Fibroblast of lung (primary cell): ENCODE measurements around the gene AK4.

Experiments
- CTCF ChIP-seq, 2 donors: IDR thresholded peaks in 1 of 2; conservative IDR thresholded peaks in 1 of 2; 1 replicate in 1 of 2; 2 replicates in 1 of 2; pipeline ENCODE4 v1.5.1; 2011 to 2012; ENCODE audit warnings: low read length in 2 of 2, control low read depth in 1 of 2, inconsistent platforms in 1 of 2, low read depth in 1 of 2, mild to moderate bottlenecking in 1 of 2
- EZH2 ChIP-seq: IDR thresholded peaks from 2 replicates; pipeline ENCODE4 v1.5.1; 2012; ENCODE audit warnings: low read length, control low read depth, mild to moderate bottlenecking; ENCODE audit errors: missing control alignments

DNA sequence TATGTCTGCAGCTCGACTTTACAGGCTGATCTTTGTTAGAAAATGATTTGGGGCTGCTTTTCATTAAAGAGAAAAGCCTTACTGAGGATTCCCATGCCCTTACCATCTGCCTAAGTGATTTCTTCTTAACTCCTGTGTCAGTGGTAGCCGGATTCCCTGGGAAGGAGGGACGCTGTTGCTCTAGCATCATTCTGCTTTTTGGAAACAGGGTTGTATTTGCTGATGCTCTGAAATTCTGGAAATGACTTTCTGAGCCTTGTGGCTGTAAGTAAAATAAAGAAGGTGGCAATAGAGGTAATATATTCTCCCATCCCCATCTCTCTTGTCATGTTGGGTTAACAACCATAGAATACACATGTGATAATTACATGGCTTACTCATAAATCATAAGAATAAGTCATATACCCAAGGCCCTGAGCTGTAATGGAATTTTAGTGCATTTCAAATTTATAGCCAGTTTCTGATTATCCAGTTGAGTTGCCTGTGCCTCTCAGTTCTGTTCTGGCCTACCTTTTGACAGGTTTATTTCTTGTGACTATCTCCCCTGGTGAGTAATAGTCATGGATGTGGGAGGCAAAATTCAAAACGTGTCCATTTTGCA lies 74.4 kb downstream of the AK4 start:
- TF ChIP-seq CTCF (conservative IDR thresholded peaks at IDR 0.05 in 1 of 2, IDR thresholded peaks at IDR 0.05 in 1 of 2; ENCODE audit: low read depth in 1 of 2, low read length in 2 of 2) (no peak), EZH2 (no peak)
